HFF-Myc (cell line): ENCODE results near the gene CDK4.
"Not testable (repeated sequence)": the region's sequence is repeated elsewhere in the genome, so short reads cannot be mapped to it uniquely, and the experiment has no call there.

ENCODE experiments used
- DNase-seq: peaks from one replicate; pipeline ENCODE4 v3.0.0-alpha.2; 2011; ENCODE audit warnings: low read depth; ENCODE audit errors: extremely low read depth
- H3K4me3 ChIP-seq: replicated peaks from 2 replicates; pipeline ENCODE4 v1.5.1; 2011; ENCODE audit warnings: low read depth, mild to moderate bottlenecking, control low read depth, low read length
- CTCF ChIP-seq: IDR thresholded peaks from 2 replicates; pipeline ENCODE4 v1.5.1; 2012; ENCODE audit warnings: mild to moderate bottlenecking, low read depth, low read length, control low read depth; ENCODE audit errors: missing control alignments

The CDK4 gene

GRCh38 chr12:57719777-57720605 lies 32.1 kb downstream of the CDK4 start:
- no peak overlapping the region for H3K4me3 ChIP-seq
- TF ChIP-seq CTCF = no peak
- DNase-seq = no peak

GRCh38 chr12:57718641-57719528 lies 33.2 kb downstream of the CDK4 start:
- H3K4me3 ChIP-seq = no peak overlapping the region
- no peak for DNase-seq
- no peak for TF ChIP-seq CTCF

GRCh38 chr12:57717846-57718640 lies 34.1 kb downstream of the CDK4 start:
- TF ChIP-seq CTCF = no peak
- no peak overlapping the region for H3K4me3 ChIP-seq
- no peak for DNase-seq

GRCh38 chr12:57717131-57717530 lies 35.0 kb downstream of the CDK4 start:
- H3K4me3 ChIP-seq = no peak overlapping the region
- DNase-seq = no peak
- no peak for TF ChIP-seq CTCF

- no peak for DNase-seq
- no peak overlapping the region for H3K4me3 ChIP-seq
- TF ChIP-seq CTCF = no peak
These were observed 35.8 kb downstream of the CDK4 start for GRCh38 chr12:57716305-57716704.

GRCh38 chr12:57715786-57716185 lies 36.3 kb downstream of the CDK4 start:
- TF ChIP-seq CTCF = no peak
- no peak overlapping the region for H3K4me3 ChIP-seq
- no peak for DNase-seq

- not testable (repeated sequence) for H3K4me3 ChIP-seq, DNase-seq
These were observed 36.9 kb downstream of the CDK4 start for GRCh38 chr12:57715036-57715748.
